H9 (cell line): ENCODE results near the gene GOT2. TPM values are rescaled to one million over a fixed set of nuclear protein-coding genes. Genes with fewer than 3 reads are reported as not detected.

Experiments
- DNase-seq: peaks from one replicate; pipeline ENCODE4 v3.0.0-alpha.2; 2017
- H2AFZ ChIP-seq: one replicate; pipeline ENCODE4 v1.6.1; 2013; ENCODE audit warnings: mild to moderate bottlenecking, low read length, control low read depth, moderate library complexity
- H2AK5ac ChIP-seq: 2 replicates; pipeline ENCODE4 v1.6.1; 2013; ENCODE audit warnings: low read length, control low read depth, mixed read lengths; ENCODE audit not compliant: insufficient read length
- H2BK120ac ChIP-seq: one replicate; pipeline ENCODE4 v1.6.1; 2013; ENCODE audit warnings: low read depth, mild to moderate bottlenecking, low read length, control low read depth, inconsistent platforms; ENCODE audit not compliant: poor library complexity, severe bottlenecking
- H2BK12ac ChIP-seq: 2 replicates; pipeline ENCODE4 v1.6.1; 2013; ENCODE audit warnings: low read length, control low read depth, mixed read lengths, low read depth; ENCODE audit not compliant: insufficient read length
- H2BK15ac ChIP-seq: 2 replicates; pipeline ENCODE4 v1.6.1; 2013; ENCODE audit warnings: low read depth, low read length, control low read depth
- H2BK20ac ChIP-seq: one replicate; pipeline ENCODE4 v1.6.1; 2013; ENCODE audit warnings: low read depth, mild to moderate bottlenecking, low read length, control low read depth, inconsistent platforms; ENCODE audit not compliant: poor library complexity, severe bottlenecking
- H2BK5ac ChIP-seq: 2 replicates; pipeline ENCODE4 v1.6.1; 2013; ENCODE audit warnings: low read length, control low read depth, mixed read lengths; ENCODE audit not compliant: insufficient read length
- H3K14ac ChIP-seq: 2 replicates; pipeline ENCODE4 v1.6.1; 2013; ENCODE audit warnings: low read length, control low read depth; ENCODE audit not compliant: insufficient read depth
- H3K18ac ChIP-seq: 2 replicates; pipeline ENCODE4 v1.6.1; 2013; ENCODE audit warnings: low read depth, mild to moderate bottlenecking, mixed read lengths, low read length, control low read depth; ENCODE audit not compliant: insufficient read length
- H3K23ac ChIP-seq: 2 replicates; pipeline ENCODE4 v1.6.1; 2013; ENCODE audit warnings: low read length, control low read depth, mixed read lengths, low read depth; ENCODE audit not compliant: insufficient read length
- H3K23me2 ChIP-seq: 2 replicates; pipeline ENCODE4 v1.6.1; 2013; ENCODE audit warnings: low read depth, mild to moderate bottlenecking, mixed read lengths, low read length, control low read depth; ENCODE audit not compliant: insufficient read length, poor library complexity, severe bottlenecking
- H3K27ac ChIP-seq: 2 replicates; pipeline ENCODE4 v1.5.1; 2013; ENCODE audit warnings: low read length, control low read depth, mixed read lengths, low read depth; ENCODE audit not compliant: insufficient read length
- H3K27me3 ChIP-seq: 2 replicates; pipeline ENCODE4 v1.6.1; 2013; ENCODE audit warnings: low read length, control low read depth, inconsistent platforms; ENCODE audit not compliant: insufficient read depth
- H3K4ac ChIP-seq: 2 replicates; pipeline ENCODE4 v1.6.1; 2013; ENCODE audit warnings: low read depth, mild to moderate bottlenecking, control low read depth, inconsistent platforms, low read length, moderate library complexity
- H3K4me1 ChIP-seq: 2 replicates; pipeline ENCODE4 v1.6.1; 2013; ENCODE audit warnings: low read length, control low read depth, inconsistent platforms; ENCODE audit not compliant: insufficient read depth
- H3K4me2 ChIP-seq: 2 replicates; pipeline ENCODE4 v1.6.1; 2013; ENCODE audit warnings: low read length, control low read depth, mixed read lengths; ENCODE audit not compliant: insufficient read length, insufficient read depth
- H3K56ac ChIP-seq: 2 replicates; pipeline ENCODE4 v1.6.1; 2013; ENCODE audit warnings: low read depth, mild to moderate bottlenecking, mixed read lengths, low read length, control low read depth; ENCODE audit not compliant: insufficient read length
- H3K79me1 ChIP-seq: 2 replicates; pipeline ENCODE4 v1.6.1; 2013; ENCODE audit warnings: low read depth, mild to moderate bottlenecking, moderate library complexity, low read length, control low read depth, inconsistent platforms; ENCODE audit not compliant: insufficient read depth, poor library complexity, severe bottlenecking
- H3K79me2 ChIP-seq: 2 replicates; pipeline ENCODE4 v1.6.1; 2013; ENCODE audit warnings: low read length, control low read depth, inconsistent platforms; ENCODE audit not compliant: insufficient read depth
- H3K9ac ChIP-seq: 2 replicates; pipeline ENCODE4 v1.6.1; 2013; ENCODE audit warnings: low read length, control low read depth, mixed read lengths; ENCODE audit not compliant: insufficient read length; ENCODE audit errors: extremely low read depth
- H3K9me3 ChIP-seq: one replicate; pipeline ENCODE4 v1.6.1; 2013; ENCODE audit warnings: low read depth, low read length, inconsistent platforms; ENCODE audit not compliant: control insufficient read depth
- H3T11ph ChIP-seq: one replicate; pipeline ENCODE4 v1.6.1; 2013; ENCODE audit warnings: mild to moderate bottlenecking, low read length, control low read depth, inconsistent platforms
- H4K20me1 ChIP-seq: one replicate; pipeline ENCODE4 v1.6.1; 2013; ENCODE audit not compliant: control insufficient read depth, insufficient read length, insufficient read depth
- H4K5ac ChIP-seq: 2 replicates; pipeline ENCODE4 v1.6.1; 2013; ENCODE audit warnings: low read depth, mild to moderate bottlenecking, mixed read lengths, low read length, control low read depth; ENCODE audit not compliant: insufficient read length
- H4K8ac ChIP-seq: replicated peaks from 2 replicates; pipeline ENCODE4 v1.6.1; 2013; ENCODE audit warnings: low read length, control low read depth, mixed read lengths, low read depth; ENCODE audit not compliant: insufficient read length
- H4K91ac ChIP-seq: 2 replicates; pipeline ENCODE4 v1.6.1; 2013; ENCODE audit warnings: low read depth, mild to moderate bottlenecking, moderate library complexity, mixed read lengths, low read length, control low read depth; ENCODE audit not compliant: insufficient read length
- H3K27ac Mint-ChIP-seq, 3 experiments: 2 replicates in 2 of 3; 3 replicates in 1 of 3; pipeline ENCODE4 v1.8.0; 2020 to 2021; ENCODE audit warnings: mixed read lengths in 3 of 3, mild to moderate bottlenecking in 1 of 3, moderate library complexity in 1 of 3
- H3K27me3 Mint-ChIP-seq: 2 replicates; pipeline ENCODE4 v1.8.0; 2021; ENCODE audit warnings: low read depth, mild to moderate bottlenecking, moderate library complexity, mixed read lengths
- H3K36me3 Mint-ChIP-seq, 3 experiments: 2 replicates in 2 of 3; 3 replicates in 1 of 3; pipeline ENCODE4 v1.8.0; 2020 to 2021; ENCODE audit warnings: low read depth in 3 of 3, mixed read lengths in 3 of 3; ENCODE audit not compliant: insufficient read depth in 1 of 3
- H3K4me1 Mint-ChIP-seq, 2 experiments: 2 replicates each; pipeline ENCODE4 v1.8.0; 2020; ENCODE audit warnings: mixed read lengths in 2 of 2
- H3K4me3 Mint-ChIP-seq, 2 experiments: 2 replicates in 1 of 2; 3 replicates in 1 of 2; pipeline ENCODE4 v1.8.0; 2020 to 2021; ENCODE audit warnings: mild to moderate bottlenecking in 2 of 2, mixed read lengths in 2 of 2, moderate library complexity in 1 of 2
- H3K9me3 Mint-ChIP-seq, 2 experiments: 2 replicates in 1 of 2; 3 replicates in 1 of 2; pipeline ENCODE4 v1.8.0; 2020; ENCODE audit warnings: mild to moderate bottlenecking in 2 of 2, mixed read lengths in 2 of 2, moderate library complexity in 1 of 2
- total RNA-seq: library from RNA; stranded (reverse); gene quantifications from 2 replicates; pipeline ENCODE4 v1.2.1, GENCODE V29; 2021
- TF ChIP-seq, protein P1 (sequence below): fragments of 200-600 bp; sonication (generic); conservative IDR thresholded peaks from 3 replicates; pipeline ENCODE4 v1.8.0; 2021; ENCODE audit warnings: antibody characterized with exemption, mild to moderate bottlenecking

GOT2 gene
- total RNA-seq, 1 experiment from 2014 or later = 148 TPM

GRCh38 chr16:58670177-58670576, 63.9 kb downstream of the GOT2 start:
- no peak for DNase-seq
- Histone ChIP-seq H2BK15ac (no peak overlapping the region), H3K27me3 (no peaks in the 10 kb centered on the region), H3K14ac (no peak overlapping the region), H2BK12ac (no peak overlapping the region), H4K8ac (no peak overlapping the region), H3K4me1 (no peaks in the 10 kb centered on the region), H4K5ac (no peak overlapping the region), H4K91ac (no peak overlapping the region), H3K4me2 (no peak overlapping the region), H2AK5ac (no peak overlapping the region), H3K79me2 (no peaks in the 10 kb centered on the region), H2AFZ (no peak overlapping the region), H4K20me1 (no peaks in the 10 kb centered on the region), H3K9me3 (no peaks in the 10 kb centered on the region), H3K27ac (no peak overlapping the region), H2BK120ac (no peak overlapping the region), H2BK20ac (no peak overlapping the region), H2BK5ac (no peak overlapping the region), H3T11ph (no peak overlapping the region), H3K18ac (no peak overlapping the region), H3K56ac (no peak overlapping the region), H3K9ac (no peak overlapping the region), H3K79me1 (no peaks in the 10 kb centered on the region), H3K4ac (no peak overlapping the region), H3K23me2 (no peaks in the 10 kb centered on the region), H3K23ac (no peak overlapping the region)
- no peaks in the 10 kb centered on the region for H3K4me1 Mint-ChIP-seq
- H3K36me3 Mint-ChIP-seq = peaks cover 19 to 39% (median 28%) of the 10 kb centered on the region in 3 experiments; a peak in 6 of 7 replicates
- no peak overlapping the region for H3K27ac Mint-ChIP-seq
- H3K9me3 Mint-ChIP-seq = no peaks in the 10 kb centered on the region
- no peak overlapping the region for H3K4me3 Mint-ChIP-seq
- no peaks in the 10 kb centered on the region for H3K27me3 Mint-ChIP-seq
- TF ChIP-seq, protein P1, sequence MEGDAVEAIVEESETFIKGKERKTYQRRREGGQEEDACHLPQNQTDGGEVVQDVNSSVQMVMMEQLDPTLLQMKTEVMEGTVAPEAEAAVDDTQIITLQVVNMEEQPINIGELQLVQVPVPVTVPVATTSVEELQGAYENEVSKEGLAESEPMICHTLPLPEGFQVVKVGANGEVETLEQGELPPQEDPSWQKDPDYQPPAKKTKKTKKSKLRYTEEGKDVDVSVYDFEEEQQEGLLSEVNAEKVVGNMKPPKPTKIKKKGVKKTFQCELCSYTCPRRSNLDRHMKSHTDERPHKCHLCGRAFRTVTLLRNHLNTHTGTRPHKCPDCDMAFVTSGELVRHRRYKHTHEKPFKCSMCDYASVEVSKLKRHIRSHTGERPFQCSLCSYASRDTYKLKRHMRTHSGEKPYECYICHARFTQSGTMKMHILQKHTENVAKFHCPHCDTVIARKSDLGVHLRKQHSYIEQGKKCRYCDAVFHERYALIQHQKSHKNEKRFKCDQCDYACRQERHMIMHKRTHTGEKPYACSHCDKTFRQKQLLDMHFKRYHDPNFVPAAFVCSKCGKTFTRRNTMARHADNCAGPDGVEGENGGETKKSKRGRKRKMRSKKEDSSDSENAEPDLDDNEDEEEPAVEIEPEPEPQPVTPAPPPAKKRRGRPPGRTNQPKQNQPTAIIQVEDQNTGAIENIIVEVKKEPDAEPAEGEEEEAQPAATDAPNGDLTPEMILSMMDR = no peak
